Retinal pigment epithelial cell (primary cell): ENCODE data around the gene KCNQ2.

Experiments
- DNase-seq: peaks from one replicate; pipeline ENCODE4 v3.0.0-alpha.2; 2010; ENCODE audit warnings: low read depth
- H3K4me3 ChIP-seq: 2 replicates; pipeline ENCODE4 v1.5.1; 2011; ENCODE audit warnings: mild to moderate bottlenecking, low read length, control low read depth, moderate library complexity
- TF ChIP-seq, protein P1 (sequence below): conservative IDR thresholded peaks from 2 replicates; pipeline ENCODE4 v1.5.1; 2011; ENCODE audit warnings: low read depth, low read length, control low read depth, inconsistent platforms

Gene KCNQ2

DNA sequence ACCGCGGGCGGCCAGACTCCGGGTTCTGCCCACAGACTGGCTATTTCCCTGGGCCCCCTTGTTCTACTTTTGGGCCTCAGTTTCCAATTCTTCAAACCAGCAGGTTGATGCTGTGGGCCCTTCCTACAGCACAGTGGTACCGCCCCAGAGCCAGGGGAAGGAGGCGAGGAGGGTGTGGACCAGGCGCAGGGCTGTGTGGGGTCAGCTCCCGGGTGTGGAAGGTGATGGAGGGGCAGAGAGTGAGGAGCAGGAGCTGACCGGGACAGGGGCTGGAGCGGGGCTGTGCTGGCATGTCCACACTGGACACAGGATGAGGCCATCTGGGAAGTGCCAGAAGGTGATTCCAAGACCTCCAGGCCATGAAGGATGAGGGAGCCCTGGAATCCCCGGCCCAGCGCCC is 76.2 kb downstream of the KCNQ2 start:
- no peak overlapping the region for H3K4me3 ChIP-seq
- TF ChIP-seq, protein P1, sequence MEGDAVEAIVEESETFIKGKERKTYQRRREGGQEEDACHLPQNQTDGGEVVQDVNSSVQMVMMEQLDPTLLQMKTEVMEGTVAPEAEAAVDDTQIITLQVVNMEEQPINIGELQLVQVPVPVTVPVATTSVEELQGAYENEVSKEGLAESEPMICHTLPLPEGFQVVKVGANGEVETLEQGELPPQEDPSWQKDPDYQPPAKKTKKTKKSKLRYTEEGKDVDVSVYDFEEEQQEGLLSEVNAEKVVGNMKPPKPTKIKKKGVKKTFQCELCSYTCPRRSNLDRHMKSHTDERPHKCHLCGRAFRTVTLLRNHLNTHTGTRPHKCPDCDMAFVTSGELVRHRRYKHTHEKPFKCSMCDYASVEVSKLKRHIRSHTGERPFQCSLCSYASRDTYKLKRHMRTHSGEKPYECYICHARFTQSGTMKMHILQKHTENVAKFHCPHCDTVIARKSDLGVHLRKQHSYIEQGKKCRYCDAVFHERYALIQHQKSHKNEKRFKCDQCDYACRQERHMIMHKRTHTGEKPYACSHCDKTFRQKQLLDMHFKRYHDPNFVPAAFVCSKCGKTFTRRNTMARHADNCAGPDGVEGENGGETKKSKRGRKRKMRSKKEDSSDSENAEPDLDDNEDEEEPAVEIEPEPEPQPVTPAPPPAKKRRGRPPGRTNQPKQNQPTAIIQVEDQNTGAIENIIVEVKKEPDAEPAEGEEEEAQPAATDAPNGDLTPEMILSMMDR = no peak
- DNase-seq = no peak

DNA sequence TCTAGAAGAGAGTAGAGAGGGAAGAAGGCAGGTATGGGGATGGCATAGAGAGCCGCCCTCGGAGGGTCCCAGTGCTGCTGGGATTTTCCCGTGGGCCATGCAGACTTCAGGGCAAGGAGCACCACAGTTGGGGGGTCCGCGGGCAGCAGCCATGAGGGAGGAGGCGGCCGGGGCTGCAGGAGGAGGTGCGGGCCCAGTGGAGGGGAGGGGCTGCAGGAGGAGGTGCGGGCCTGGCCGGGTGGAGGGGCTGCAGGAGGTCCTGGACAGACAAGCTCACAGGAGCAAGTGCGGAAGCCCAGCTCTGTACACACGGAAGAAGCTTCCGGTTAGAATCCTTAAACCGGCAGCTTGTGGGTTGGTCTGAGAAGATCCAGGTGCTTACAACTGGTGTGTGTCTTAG is 76.7 kb downstream of the KCNQ2 start:
- DNase-seq = no peak
- TF ChIP-seq, protein P1 = no peak

DNA sequence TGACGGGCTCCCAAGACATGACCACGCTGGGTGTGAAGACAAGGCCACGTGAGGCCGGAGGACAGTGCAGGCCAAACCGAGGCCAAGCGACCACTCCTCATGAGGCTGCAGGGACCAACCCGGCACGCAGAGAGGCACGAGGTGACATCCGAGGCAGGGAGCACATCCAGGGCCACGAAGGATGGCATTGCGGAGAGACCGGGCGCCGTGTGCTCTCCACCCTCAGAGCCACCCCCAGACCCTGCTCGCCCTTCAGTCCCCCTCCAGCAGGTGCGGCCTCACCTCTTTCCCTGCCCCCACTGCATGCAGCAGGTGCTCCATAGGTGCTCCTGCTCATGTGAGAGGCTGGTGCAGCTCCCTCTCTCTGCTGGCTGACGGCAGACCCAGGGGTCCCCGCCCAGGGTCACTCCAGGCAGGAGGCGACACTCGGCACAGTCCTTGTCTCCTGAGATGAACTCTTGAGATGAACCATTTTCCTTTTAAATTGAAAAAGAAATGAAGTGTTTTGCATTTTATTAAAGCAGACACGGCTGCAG is 77.5 kb downstream of the KCNQ2 start:
- DNase-seq = no peak
- TF ChIP-seq, protein P1 = no peak
- no peak overlapping the region for H3K4me3 ChIP-seq

More for the DNA sequence above, 76.7 kb downstream of the KCNQ2 start:
- no peak overlapping the region for H3K4me3 ChIP-seq

DNA sequence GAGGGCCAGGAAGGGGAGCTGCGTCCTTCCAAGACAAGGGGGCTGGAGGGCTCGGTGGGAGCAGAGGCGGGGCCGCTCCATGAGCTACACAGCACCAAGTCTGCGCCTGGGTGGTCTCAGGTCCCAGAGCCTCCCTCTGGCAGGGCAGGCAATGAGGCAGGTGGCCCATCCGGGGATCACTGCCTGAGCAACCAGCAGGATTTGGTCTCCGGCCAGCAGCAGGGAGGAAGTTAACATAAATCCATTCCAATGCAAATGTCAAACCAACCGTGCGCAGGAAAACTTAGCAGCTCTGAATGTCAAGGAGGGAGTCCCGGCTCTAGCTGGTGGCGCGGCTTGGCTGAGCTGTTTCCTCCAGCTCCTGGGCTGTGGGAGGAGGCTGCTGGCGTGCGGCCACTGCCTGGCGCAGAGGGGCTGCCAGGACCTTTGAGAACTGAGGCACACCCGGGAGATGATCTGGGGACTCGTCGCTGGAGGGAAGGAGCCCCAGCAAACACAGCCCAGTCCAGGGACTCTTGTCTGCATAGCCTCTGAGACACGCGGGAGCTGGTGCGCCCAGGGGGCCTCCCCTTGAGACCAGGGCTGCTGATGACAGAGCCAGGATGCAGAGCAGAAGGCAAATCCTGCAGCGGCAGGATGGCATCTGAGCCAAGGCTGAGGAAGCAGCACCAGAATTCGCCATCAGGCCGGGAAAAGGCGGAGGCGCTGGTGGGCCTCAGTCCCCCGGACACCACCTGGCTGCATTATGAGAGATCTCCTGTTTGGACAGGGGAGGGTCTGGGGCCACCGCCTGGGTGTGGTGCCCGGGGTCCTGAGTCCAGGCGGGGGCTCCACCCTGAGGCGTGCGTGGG is 78.2 kb downstream of the KCNQ2 start:
- no peak overlapping the region for H3K4me3 ChIP-seq
- TF ChIP-seq, protein P1 = no peak
- DNase-seq = peak; percentile 29

DNA sequence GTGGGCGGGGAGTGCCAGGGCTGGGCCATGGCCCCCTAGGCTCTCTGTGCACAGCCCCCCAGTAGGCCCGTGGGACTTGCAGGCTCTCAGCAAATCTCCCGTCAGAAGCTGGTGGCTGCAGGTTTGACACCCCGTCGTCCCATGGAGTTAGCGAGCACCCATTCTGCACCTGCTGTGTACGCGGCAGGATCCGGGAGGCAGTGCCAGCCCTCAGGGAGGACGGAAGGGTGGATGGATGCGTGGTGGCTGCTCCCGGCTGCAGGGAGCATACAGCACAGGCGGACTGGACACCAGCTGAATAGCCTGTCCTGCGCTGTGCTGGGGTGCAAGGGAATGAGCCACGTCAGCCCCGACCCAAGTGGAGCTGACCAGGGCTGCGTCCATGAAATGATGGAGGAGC is 78.9 kb downstream of the KCNQ2 start:
- TF ChIP-seq, protein P1 = no peak
- no peak overlapping the region for H3K4me3 ChIP-seq
- no peak for DNase-seq

DNA sequence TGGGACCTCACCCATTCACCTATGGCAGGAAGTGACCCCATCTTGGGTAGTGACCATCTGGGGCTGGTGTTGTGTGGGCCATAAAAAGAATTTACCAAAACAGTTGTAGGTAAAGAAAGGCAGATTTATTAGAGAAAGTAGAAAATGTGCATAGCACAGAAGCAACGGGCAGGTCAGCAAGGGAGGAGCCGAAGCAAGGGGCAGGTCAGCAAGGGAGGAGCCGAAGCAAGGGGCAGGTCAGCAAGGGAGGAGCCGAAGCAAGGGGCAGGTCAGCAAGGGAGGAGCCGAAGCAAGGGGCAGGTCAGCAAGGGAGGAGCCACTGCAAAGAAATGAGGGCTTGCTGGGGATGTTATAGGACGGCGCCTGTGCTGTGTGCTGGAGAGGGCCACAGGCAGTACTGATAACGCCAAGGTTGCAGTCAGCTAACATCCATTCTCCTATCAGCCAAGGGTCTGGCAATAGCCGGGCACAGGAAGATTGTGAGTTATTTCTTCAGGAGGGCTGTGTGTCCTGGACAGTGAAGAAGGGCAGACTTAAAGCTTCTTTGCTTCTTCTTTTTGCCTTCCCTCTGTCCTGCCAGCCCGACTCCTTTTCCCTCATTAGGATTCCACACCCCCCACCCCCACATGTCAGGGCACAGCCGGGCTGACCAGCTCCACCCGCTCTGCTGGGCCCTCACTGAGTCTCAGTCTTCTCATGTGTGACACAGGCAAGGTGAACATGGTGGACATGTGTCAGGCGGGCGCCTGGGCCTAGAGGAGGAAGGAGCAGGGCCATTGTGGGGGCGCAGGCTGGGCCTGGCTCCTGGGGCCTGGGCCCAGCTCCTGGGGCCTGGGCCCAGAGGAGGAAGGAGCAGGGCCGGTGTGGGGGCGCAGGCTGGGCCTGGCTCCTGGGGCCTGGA is 79.7 kb downstream of the KCNQ2 start:
- TF ChIP-seq, protein P1 = no peak
- H3K4me3 ChIP-seq = no peak overlapping the region
- no peak for DNase-seq
